Coronary artery (tissue), 2 donors: ENCODE data around the gene HOOK1.
"Not testable (repeated sequence)": the region's sequence is repeated elsewhere in the genome, so short reads cannot be mapped to it uniquely, and the experiment has no call there.

Source experiments
- DNase-seq: peaks from one replicate; pipeline ENCODE4 v3.0.0-alpha.2; 2017; ENCODE audit warnings: low spot score
- H3K27ac ChIP-seq, 2 donors: fragments of 200-600 bp; sonication (generic); one replicate each; pipeline ENCODE4 v1.5.1; 2016 to 2019
- H3K4me3 ChIP-seq: fragments of 200-600 bp; sonication (generic); 2 replicates; pipeline ENCODE4 v1.5.1; 2016; ENCODE audit warnings: mild to moderate bottlenecking, moderate library complexity
- TF ChIP-seq, protein P1 (sequence below): fragments of 200-600 bp; sonication (generic); IDR thresholded peaks from one replicate; pipeline ENCODE4 v1.5.1; 2019; ENCODE audit warnings: antibody characterized with exemption

Gene HOOK1

DNA sequence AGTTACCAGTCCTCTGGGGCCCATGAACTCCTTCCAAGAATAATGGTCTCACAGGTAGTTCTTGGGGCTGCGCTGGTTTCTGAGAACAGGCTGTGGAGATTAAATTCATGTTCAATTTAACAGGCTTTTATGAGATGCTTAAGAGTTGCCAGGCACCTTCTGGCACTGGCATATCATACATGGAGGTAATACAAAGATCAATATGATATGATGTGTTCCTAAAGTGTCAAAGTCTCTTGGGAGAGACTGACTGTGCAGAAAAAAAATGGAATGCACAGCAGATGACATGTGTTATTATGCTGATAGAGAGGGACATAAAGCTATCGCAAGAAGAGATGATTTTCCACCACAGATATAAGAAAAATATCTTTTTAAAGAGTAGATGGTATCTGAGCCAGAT, 105.0 kb downstream of the HOOK1 start:
- TF ChIP-seq, protein P1, sequence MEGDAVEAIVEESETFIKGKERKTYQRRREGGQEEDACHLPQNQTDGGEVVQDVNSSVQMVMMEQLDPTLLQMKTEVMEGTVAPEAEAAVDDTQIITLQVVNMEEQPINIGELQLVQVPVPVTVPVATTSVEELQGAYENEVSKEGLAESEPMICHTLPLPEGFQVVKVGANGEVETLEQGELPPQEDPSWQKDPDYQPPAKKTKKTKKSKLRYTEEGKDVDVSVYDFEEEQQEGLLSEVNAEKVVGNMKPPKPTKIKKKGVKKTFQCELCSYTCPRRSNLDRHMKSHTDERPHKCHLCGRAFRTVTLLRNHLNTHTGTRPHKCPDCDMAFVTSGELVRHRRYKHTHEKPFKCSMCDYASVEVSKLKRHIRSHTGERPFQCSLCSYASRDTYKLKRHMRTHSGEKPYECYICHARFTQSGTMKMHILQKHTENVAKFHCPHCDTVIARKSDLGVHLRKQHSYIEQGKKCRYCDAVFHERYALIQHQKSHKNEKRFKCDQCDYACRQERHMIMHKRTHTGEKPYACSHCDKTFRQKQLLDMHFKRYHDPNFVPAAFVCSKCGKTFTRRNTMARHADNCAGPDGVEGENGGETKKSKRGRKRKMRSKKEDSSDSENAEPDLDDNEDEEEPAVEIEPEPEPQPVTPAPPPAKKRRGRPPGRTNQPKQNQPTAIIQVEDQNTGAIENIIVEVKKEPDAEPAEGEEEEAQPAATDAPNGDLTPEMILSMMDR: no peak
- H3K4me3 ChIP-seq: no peak overlapping the region
- DNase-seq: no peak
- H3K27ac ChIP-seq: no peak overlapping the region

DNA sequence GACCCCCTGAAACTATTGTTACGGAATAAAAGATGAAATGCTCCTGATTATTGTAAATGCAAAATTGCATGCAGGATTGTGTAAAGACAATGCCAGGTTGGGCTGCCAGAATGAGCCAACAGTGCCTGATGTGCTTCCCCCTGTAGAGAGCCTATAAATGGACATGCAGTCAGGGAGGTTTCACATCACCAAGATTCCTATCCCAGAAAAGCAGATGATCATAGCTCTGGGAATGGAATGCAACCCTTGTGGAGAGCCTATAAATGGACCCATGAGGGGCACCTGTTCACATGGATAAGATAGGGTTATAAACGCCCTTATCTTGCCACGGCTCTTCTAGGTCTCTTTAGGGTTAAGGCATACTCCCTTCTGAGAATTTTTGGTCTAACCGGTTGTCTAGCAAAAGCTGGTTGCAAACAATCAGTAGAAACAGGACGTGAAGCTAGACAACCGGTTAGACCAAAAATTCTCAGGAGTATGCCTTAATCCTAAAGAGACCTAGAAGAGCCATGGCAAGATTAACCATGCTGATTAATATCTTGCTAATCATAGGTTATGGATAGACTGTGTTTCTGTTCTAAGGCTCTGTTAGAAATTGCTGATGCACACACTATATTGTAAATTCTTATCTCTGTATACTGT, 106.6 kb downstream of the HOOK1 start:
- not testable (repeated sequence) for H3K4me3 ChIP-seq, H3K27ac ChIP-seq, DNase-seq

DNA sequence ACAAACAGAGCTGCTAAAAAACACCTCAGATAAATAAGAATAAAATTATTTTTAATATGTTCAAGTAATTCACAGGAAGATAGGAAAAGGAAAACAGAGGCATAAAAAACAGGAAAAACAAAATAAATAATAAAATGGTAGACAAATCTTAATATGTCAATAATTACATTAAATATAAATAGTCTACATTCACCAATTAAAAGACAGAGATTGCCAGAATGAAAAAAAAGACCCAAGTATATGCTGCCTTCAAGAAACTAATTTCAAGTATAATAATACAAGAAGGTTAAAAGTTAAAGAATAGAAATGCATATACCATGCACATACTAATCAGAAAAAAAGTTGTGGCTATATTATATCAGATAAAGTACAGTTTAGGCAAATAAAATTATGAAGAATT, 109.9 kb downstream of the HOOK1 start:
- Histone ChIP-seq H3K4me3 (no peak overlapping the region), H3K27ac (no peak overlapping the region)
- no peak for DNase-seq
- TF ChIP-seq, protein P1: no peak
